Measurements from ENCODE around the gene PPEF2.
"Not testable (repeated sequence)": the region's sequence is repeated elsewhere in the genome, so short reads cannot be mapped to it uniquely, and the experiment has no call there.

Gene PPEF2

GRCh38 chr4:75916091-75916661, 13.9 kb upstream of the PPEF2 start:
- H3K4me3 ChIP-seq (ENCODE audit: low read depth, low read length) = no peak overlapping the region
- TF ChIP-seq CTCF (IDR thresholded peaks at IDR 0.05; ENCODE audit: borderline replicate concordance, insufficient read depth, low read depth, low read length) = peak; percentile 81

- no peak overlapping the region for H3K4me3 ChIP-seq (ENCODE audit: low read depth, low read length)
- TF ChIP-seq CTCF (IDR thresholded peaks at IDR 0.05; ENCODE audit: borderline replicate concordance, insufficient read depth, low read depth, low read length) = no peak
Observed at GRCh38 chr4:75912968-75913367, 10.7 kb upstream of the PPEF2 start.

GRCh38 chr4:75910831-75911230, 8.6 kb upstream of the PPEF2 start:
- H3K4me3 ChIP-seq (ENCODE audit: low read depth, low read length) = not testable (repeated sequence)

GRCh38 chr4:75909405-75909804, 7.2 kb upstream of the PPEF2 start:
- no peak for TF ChIP-seq CTCF (IDR thresholded peaks at IDR 0.05; ENCODE audit: borderline replicate concordance, insufficient read depth, low read depth, low read length)
- no peak overlapping the region for H3K4me3 ChIP-seq (ENCODE audit: low read depth, low read length)

- TF ChIP-seq CTCF (IDR thresholded peaks at IDR 0.05; ENCODE audit: borderline replicate concordance, insufficient read depth, low read depth, low read length) = no peak
- no peak overlapping the region for H3K4me3 ChIP-seq (ENCODE audit: low read depth, low read length)
Observed at GRCh38 chr4:75908555-75908954, 6.3 kb upstream of the PPEF2 start.

GRCh38 chr4:75907966-75908365, 5.7 kb upstream of the PPEF2 start:
- no peak overlapping the region for H3K4me3 ChIP-seq (ENCODE audit: low read depth, low read length)
- TF ChIP-seq CTCF (IDR thresholded peaks at IDR 0.05; ENCODE audit: borderline replicate concordance, insufficient read depth, low read depth, low read length) = no peak

- TF ChIP-seq CTCF (IDR thresholded peaks at IDR 0.05; ENCODE audit: borderline replicate concordance, insufficient read depth, low read depth, low read length) = no peak
- no peak overlapping the region for H3K4me3 ChIP-seq (ENCODE audit: low read depth, low read length)
Observed at GRCh38 chr4:75904076-75904475, 1.8 kb upstream of the PPEF2 start.

GRCh38 chr4:75898536-75898935, 3.7 kb downstream of the PPEF2 start:
- TF ChIP-seq CTCF (IDR thresholded peaks at IDR 0.05; ENCODE audit: borderline replicate concordance, insufficient read depth, low read depth, low read length) = no peak

More at GRCh38 chr4:75898536-75898935, 3.7 kb downstream of the PPEF2 start:
- H3K4me3 ChIP-seq (ENCODE audit: low read depth, low read length) = no peak overlapping the region

Data from GM12875 (cell line).